NCI-H748 (cell line): ENCODE data around the gene HRH2.
"Not testable (repeated sequence)": the region's sequence is repeated elsewhere in the genome, so short reads cannot be mapped to it uniquely, and the experiment has no call there.

Source experiments
- DNase-seq: peaks from one replicate; lab custom pipeline; 2025; ENCODE audit not compliant: unreplicated experiment; lab: John Stamatoyannopoulos, UW

The HRH2 gene

GRCh38 chr5:175646251-175646650 lies 11.6 kb upstream of the HRH2 start:
- DNase-seq = no peak

- DNase-seq = no peak
Measured at GRCh38 chr5:175649967-175650366, 7.9 kb upstream of the HRH2 start.

DNA sequence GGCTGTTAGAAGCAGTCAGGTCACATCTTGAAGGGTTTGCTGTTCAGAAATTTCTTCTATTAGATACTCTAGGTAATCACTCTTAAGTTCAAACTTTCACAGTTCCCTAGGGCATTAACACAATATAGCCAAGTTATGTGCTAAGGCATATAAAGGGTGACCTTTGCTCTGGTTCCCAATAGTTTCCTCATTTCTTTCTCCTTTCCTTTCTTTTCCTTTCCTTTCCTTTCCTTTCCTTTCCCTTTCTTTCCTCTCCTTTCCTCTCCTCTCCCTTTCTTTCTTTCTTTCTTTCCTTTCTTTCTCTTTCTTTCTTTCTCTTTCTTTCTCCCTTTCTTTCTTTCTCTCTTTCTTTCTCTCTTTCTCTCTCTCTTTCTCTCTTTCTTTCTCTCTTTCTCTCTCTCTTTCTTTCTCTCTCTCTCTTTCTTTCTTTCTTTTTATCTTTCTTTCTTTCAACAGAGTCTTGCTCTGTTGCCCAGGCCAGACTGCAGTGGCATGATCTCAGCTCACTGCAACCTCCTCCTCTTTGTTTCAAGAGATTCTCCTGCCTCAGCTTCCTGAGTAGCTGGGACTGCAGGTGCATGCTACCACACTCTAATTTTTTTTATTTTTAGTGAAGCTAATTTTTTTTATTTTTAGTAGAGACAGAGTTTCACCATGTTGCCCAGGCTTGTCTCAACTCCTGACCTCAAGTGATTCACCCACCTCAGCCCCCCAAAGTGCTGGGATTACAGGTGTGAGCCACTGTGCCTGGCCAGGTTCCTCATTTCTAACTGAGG lies 7.3 kb upstream of the HRH2 start:
- not testable (repeated sequence) for DNase-seq

- DNase-seq = no peak
Measured at GRCh38 chr5:175652741-175653663, 4.9 kb upstream of the HRH2 start.

DNA sequence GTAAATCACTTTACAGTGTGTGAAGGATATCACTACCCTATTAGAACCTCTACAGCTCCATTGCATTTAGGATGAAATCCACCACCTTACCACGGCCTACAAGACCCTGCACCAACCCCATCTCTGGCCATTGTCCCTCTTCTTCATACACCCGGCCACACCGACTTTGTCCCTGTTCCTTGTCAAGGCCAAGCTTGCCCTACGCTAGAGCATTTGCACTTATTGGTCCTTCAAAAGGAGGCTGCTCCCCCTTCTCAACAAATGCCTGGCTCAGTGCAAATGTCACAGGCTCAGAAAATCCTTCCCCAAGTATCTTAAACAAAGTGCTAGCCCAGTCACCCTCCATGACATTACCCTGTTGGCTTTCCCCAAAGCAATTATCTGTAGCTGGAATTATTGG lies 4.1 kb upstream of the HRH2 start:
- no peak for DNase-seq

DNA sequence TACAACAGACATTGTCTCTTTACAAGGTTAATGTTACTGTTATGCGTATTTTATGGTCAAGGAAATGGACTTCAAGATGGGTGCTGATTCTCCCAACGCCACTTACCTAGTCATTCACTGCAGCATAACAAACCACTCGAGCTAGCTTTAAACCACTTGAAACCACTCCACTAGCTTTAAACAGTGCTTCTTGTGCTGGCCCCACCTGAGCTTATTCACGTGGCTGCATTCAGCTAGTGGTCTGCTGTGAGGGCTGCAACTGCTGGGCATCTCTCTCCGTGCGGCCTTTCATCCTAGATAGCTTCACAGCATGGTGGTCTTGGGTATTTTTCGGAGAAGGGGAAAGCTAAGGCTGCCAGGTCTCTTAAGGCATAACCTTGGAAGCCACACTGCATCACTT lies 3.5 kb upstream of the HRH2 start:
- DNase-seq = peak; percentile 26

- no peak for DNase-seq
Measured at GRCh38 chr5:175654807-175655206, 3.1 kb upstream of the HRH2 start.

- DNase-seq = no peak
Measured at GRCh38 chr5:175655411-175655810, 2.5 kb upstream of the HRH2 start.

- DNase-seq = no peak
Measured at GRCh38 chr5:175656966-175657365, 905 bp upstream of the HRH2 start.

DNA sequence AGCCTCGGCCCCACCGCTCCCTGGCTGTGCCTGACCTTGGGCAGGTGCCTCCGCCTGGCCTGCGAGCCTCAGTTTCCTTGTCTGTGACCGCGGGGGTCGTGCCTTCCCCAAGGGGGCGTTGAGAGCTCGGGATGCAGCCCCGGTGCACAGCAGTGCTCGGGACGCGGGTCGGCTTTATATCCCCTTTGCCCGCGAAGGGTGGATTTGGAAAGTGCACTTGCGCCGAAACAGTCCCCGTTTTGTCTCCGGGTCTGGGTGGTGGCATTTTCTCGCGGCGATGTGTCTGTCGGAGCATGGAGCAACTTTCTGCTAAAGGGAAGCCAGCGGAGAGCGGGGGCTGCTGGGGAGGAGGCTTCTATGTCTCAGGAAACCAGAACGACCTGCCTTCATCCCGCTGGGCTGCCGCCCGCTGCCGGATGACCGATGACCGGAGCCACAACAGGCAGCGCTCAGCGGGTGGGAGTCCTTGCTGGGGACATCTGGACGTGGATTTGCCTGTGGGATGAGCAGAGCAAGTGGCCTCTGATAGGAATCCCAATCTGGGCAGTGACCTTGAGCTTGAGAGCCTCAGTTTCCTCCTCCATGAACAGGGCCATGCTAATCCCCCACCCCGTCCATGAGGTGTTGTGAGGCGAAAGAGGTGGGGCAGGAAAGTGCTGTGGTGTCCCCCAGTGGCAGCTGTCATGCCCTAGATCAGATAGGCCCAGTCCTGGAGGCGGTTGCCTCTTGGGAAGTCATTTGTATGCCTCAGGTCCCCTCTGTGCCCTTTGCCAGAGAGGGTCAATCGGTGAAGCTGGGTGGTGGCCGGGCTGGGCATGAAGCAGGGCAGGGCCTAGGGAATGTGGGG lies 651 bp downstream of the HRH2 start:
- peak; percentile 39 for DNase-seq

- DNase-seq = no peak
Measured at GRCh38 chr5:175659546-175660253, 1.8 kb downstream of the HRH2 start.

- DNase-seq = no peak
Measured at GRCh38 chr5:175663186-175664184, 5.6 kb downstream of the HRH2 start.

DNA sequence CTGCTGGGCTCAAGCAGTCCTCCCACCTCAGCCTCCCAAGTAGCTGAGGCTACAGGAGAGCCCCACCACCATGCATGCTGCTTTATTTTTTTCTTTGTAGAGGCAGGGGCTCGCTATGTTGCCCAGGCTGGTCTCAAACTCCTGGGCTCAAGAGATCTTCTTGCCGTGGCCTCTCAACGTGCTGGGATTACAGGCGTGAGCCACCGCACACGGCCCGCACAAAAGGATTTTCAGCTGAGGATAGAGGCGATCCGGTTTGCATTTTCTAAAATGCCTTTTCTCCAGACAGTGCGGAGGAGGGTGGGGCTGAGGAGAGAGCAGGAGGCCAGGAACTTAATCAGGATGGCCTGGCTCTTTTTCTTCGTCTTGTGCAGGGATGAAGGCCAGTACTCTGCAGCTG lies 6.9 kb downstream of the HRH2 start:
- no peak for DNase-seq

GRCh38 chr5:175666216-175666615 lies 8.3 kb downstream of the HRH2 start:
- no peak for DNase-seq

DNA sequence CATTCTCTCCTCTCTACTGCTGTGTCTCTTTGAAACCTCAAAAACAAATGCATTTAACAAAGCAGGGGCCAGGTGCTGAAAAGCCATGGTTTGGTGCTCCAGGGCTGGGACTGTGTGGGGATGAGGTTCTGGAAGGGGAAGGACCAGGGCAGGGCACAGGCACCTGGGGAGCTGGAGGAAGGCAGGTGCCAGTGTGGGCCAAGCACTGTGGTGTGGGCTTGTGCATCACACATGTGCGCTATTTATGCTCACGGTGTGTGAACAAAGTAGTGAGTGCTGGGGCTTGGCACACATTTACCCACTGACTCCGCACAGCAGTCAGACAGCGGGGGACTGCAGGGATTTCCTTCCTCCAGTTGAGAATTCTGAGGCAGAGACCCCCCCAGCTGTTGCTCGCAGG lies 10.1 kb downstream of the HRH2 start:
- no peak for DNase-seq

DNA sequence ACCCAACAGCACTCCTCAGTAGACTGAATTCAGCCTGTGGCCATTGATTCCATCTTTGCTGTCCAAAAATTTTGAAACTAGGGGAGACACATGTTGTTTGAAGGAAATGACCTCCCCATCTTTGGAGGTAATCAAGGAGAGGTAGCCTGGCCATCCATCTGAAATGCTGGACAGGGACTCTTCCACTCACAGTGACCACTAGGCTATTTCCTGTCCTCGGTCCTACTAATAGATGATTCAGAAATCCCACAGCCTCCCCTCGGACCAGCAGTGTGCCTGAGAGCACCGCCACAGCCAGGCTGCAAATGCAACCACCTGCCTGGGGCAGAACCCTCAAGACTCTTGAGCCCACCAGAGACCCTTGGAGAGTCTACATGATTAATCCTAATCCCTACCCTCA lies 12.5 kb downstream of the HRH2 start:
- no peak for DNase-seq

GRCh38 chr5:175671013-175671412 lies 13.1 kb downstream of the HRH2 start:
- no peak for DNase-seq

GRCh38 chr5:175672976-175673648 lies 15.2 kb downstream of the HRH2 start:
- DNase-seq = no peak
